Activated effector memory CD4-positive, alpha-beta T cell treated with anti-CD3 and anti-CD28 coated beads, Interleukin-2, amount 50 U/mL, for 16 hours (primary cell): ENCODE measurements around the gene C2CD2.

Source experiments
- DNase-seq: peaks from one replicate; pipeline ENCODE4 v3.0.0-alpha.2; 2020

Gene C2CD2

GRCh38 chr21:41881051-41881450 lies 72.8 kb downstream of the C2CD2 start:
- no peak for DNase-seq

GRCh38 chr21:41880153-41880552 lies 73.7 kb downstream of the C2CD2 start:
- DNase-seq: no peak

GRCh38 chr21:41879190-41879998 lies 74.4 kb downstream of the C2CD2 start, which contains the start of gene PRDM15:
PRDM15 (minus strand) TSS chr21:41879344; CDS start chr21:41860363, 18,981 bp downstream.
- DNase-seq: peak; percentile 94

GRCh38 chr21:41878831-41879189 lies 75.0 kb downstream of the C2CD2 start:
- peak; percentile 93 for DNase-seq

- DNase-seq: peak; percentile 76
Measured at GRCh38 chr21:41877901-41878830, 75.7 kb downstream of the C2CD2 start.

- DNase-seq: no peak
Measured at GRCh38 chr21:41876928-41877652, 76.7 kb downstream of the C2CD2 start.

- no peak for DNase-seq
Measured at GRCh38 chr21:41876396-41876795, 77.4 kb downstream of the C2CD2 start.

GRCh38 chr21:41875086-41875485 lies 78.7 kb downstream of the C2CD2 start:
- DNase-seq: no peak

GRCh38 chr21:41874611-41875010 lies 79.2 kb downstream of the C2CD2 start:
- DNase-seq: no peak

GRCh38 chr21:41873426-41873825 lies 80.4 kb downstream of the C2CD2 start:
- no peak for DNase-seq

GRCh38 chr21:41873005-41873404 lies 80.8 kb downstream of the C2CD2 start:
- DNase-seq: no peak

- DNase-seq: no peak
Measured at GRCh38 chr21:41871293-41872030, 82.4 kb downstream of the C2CD2 start.

- no peak for DNase-seq
Measured at GRCh38 chr21:41869771-41870170, 84.0 kb downstream of the C2CD2 start.

GRCh38 chr21:41868062-41868710 lies 85.6 kb downstream of the C2CD2 start:
- no peak for DNase-seq

GRCh38 chr21:41867313-41867712 lies 86.5 kb downstream of the C2CD2 start:
- DNase-seq: no peak

- DNase-seq: no peak
Measured at GRCh38 chr21:41866274-41866809, 87.5 kb downstream of the C2CD2 start.

GRCh38 chr21:41865002-41865777 lies 88.6 kb downstream of the C2CD2 start:
- peak; percentile 37 for DNase-seq

GRCh38 chr21:41864311-41865001 lies 89.4 kb downstream of the C2CD2 start:
- peak; percentile 30 for DNase-seq

- DNase-seq: no peak
Measured at GRCh38 chr21:41863439-41863740, 90.4 kb downstream of the C2CD2 start.

GRCh38 chr21:41861987-41862386 lies 91.8 kb downstream of the C2CD2 start:
- DNase-seq: peak; percentile 50
